A549 (cell line): ENCODE measurements around the gene NFATC3. TPM values are rescaled to one million over a fixed set of nuclear protein-coding genes. Genes with fewer than 3 reads are reported as not detected.

Experiments
- ATAC-seq, 2 experiments: fragments of 200-7000 bp in 1 of 2; fragments of >200 bp in 1 of 2; cut with Nextera tagmentation in 1 of 2; cut with Tn5 transposase in 1 of 2; 3 replicates each; pipeline versions ENCODE4 v1.8.0 to v1.9.1; 2018 to 2020; ENCODE audit warnings: mild to moderate bottlenecking in 1 of 2, moderate library complexity in 1 of 2
- CTCF ChIA-PET: fragments of 300-600 bp; sonication (Branson Sonifier 250); formaldehyde crosslinking; extraction: SDS; loops from one replicate; lab custom pipeline; 2021; ENCODE audit warnings: antibody characterized with exemption, inconsistent platforms; lab: Yijun Ruan, JAX
- POLR2A ChIA-PET: fragments of 350-600 bp; formaldehyde crosslinking; extraction: SDS; loops from one replicate; lab custom pipeline; 2021; ENCODE audit warnings: antibody characterized with exemption, inconsistent platforms; lab: Yijun Ruan, JAX
- DNase-seq, 2 experiments: peaks; one replicate each; pipeline versions ENCODE4 v3.0.0 to v3.0.0-alpha.2; 2011 to 2016; ENCODE audit warnings: low read depth in 1 of 2, low spot score in 1 of 2
- FAIRE-seq: peaks from 2 replicates; lab custom pipeline; 2011; peaks lifted over from hg19 to GRCh38; lab: Jason Lieb, UNC
- H3K27ac ChIP-seq, 2 experiments: fragments of >200 bp; sonication (Bioruptor Twin); formaldehyde crosslinking; 3 replicates each; pipeline ENCODE4 v1.5.1; 2016 to 2017
- H3K4me1 ChIP-seq: fragments of >200 bp; sonication (Bioruptor Twin); formaldehyde crosslinking; 3 replicates; pipeline ENCODE4 v1.6.1; 2016
- H3K4me2 ChIP-seq: fragments of >200 bp; sonication (Bioruptor Twin); formaldehyde crosslinking; 3 replicates; pipeline ENCODE4 v1.6.1; 2016
- H3K4me3 ChIP-seq: fragments of >200 bp; sonication (Bioruptor Twin); formaldehyde crosslinking; 3 replicates; pipeline ENCODE4 v1.5.1; 2016
- H3K9me3 ChIP-seq: fragments of >200 bp; sonication (Bioruptor Twin); formaldehyde crosslinking; 3 replicates; pipeline ENCODE4 v1.6.1; 2016
- CBX8 ChIP-seq: fragments of 200-600 bp; sonication (generic); IDR thresholded peaks from 2 replicates; pipeline ENCODE4 v1.6.1; 2016
- ESRRA ChIP-seq: fragments of 150-350 bp; IDR thresholded peaks from 2 replicates; pipeline ENCODE4 v1.6.1; 2014; ENCODE audit warnings: mild to moderate bottlenecking, low read length, borderline replicate concordance
- FOSB ChIP-seq: fragments of 250-450 bp; sonication (Bioruptor Pico); IDR thresholded peaks from 2 replicates; pipeline ENCODE4 v1.5.0; 2020; ENCODE audit warnings: mild to moderate bottlenecking, moderate library complexity
- FOSL2 ChIP-seq, 2 experiments: fragments of 450-650 bp in 1 of 2; fragments of >200 bp in 1 of 2; sonication (Bioruptor Twin) in 1 of 2; formaldehyde crosslinking; IDR thresholded peaks; 2 replicates each; pipeline versions ENCODE4 v1.5.0 to v1.6.1; 2016 to 2020; ENCODE audit warnings: mild to moderate bottlenecking in 1 of 2, moderate library complexity in 1 of 2
- HOXB5 ChIP-seq: fragments of 250-450 bp; sonication (Bioruptor Pico); IDR thresholded peaks from 2 replicates; pipeline ENCODE4 v1.5.0; 2020; ENCODE audit warnings: mild to moderate bottlenecking, moderate library complexity
- JUNB ChIP-seq: fragments of >200 bp; sonication (Bioruptor Twin); formaldehyde crosslinking; IDR thresholded peaks from 2 replicates; pipeline ENCODE4 v1.6.1; 2016
- MAFK ChIP-seq: fragments of 450-650 bp; IDR thresholded peaks from 2 replicates; pipeline ENCODE4 v1.6.1; 2014; ENCODE audit not compliant: partially characterized antibody
- MAX ChIP-seq: IDR thresholded peaks from 2 replicates; pipeline ENCODE4 v1.6.1; 2012
- MAZ ChIP-seq: fragments of 150-350 bp; IDR thresholded peaks from 2 replicates; pipeline ENCODE4 v1.6.1; 2014; ENCODE audit warnings: antibody characterized with exemption, low read depth, low read length, borderline replicate concordance
- NPAS2 ChIP-seq: fragments of 250-450 bp; sonication (Bioruptor Pico); IDR thresholded peaks from 2 replicates; pipeline ENCODE4 v1.8.0; 2022; ENCODE audit warnings: mild to moderate bottlenecking, moderate library complexity, borderline replicate concordance
- NR3C1 ChIP-seq: fragments of >200 bp; sonication (Bioruptor Twin); formaldehyde crosslinking; IDR thresholded peaks from 3 replicates; pipeline ENCODE4 v1.6.1; 2017
- PHF8 ChIP-seq: fragments of 200-600 bp; sonication (generic); IDR thresholded peaks from 2 replicates; pipeline ENCODE4 v1.6.1; 2016; ENCODE audit warnings: low read depth, mild to moderate bottlenecking, antibody characterized with exemption, moderate library complexity, borderline replicate concordance
- RNF2 ChIP-seq: fragments of 200-600 bp; sonication (generic); IDR thresholded peaks from 2 replicates; pipeline ENCODE4 v1.6.1; 2016; ENCODE audit warnings: low read depth, mild to moderate bottlenecking, antibody characterized with exemption, moderate library complexity, borderline replicate concordance
- SREBF2 ChIP-seq: fragments of 450-650 bp; IDR thresholded peaks from 2 replicates; pipeline ENCODE4 v1.6.1; 2014; ENCODE audit warnings: mild to moderate bottlenecking, moderate library complexity
- TFCP2L1 ChIP-seq: fragments of 250-450 bp; sonication (Bioruptor Pico); IDR thresholded peaks from 2 replicates; pipeline ENCODE4 v1.5.0; 2021; ENCODE audit warnings: mild to moderate bottlenecking
- WGBS: methylation state at CpG from one replicate; pipeline ENCODE4 v1.1.6; 2017; ENCODE audit errors: missing lambda C conversion rate; 5-methylcytosine and 5-hydroxymethylcytosine counted together
- polyA plus RNA-seq, 4 experiments: library from polyadenylated mRNA; depleted of rRNA in 3 of 4; stranded (reverse); fragments of >200 nt; fragmentation: RNase III in 1 of 4; extraction: RNeasy Plus Mini Kit Qiagen cat#74134 plus additional on column Dnase treatment in 1 of 4; gene quantifications; 2 replicates in 3 of 4; 3 replicates in 1 of 4; pipeline ENCODE4 v1.2.3, GENCODE V29; 2011 to 2017

The NFATC3 gene
- polyA plus RNA-seq, 2 of the 4 experiments (the other 2 are of a cell fraction): 13.3 to 23.9 TPM

- TF ChIP-seq MAZ: no peak
- TF ChIP-seq ESRRA: no peak
- no peak for TF ChIP-seq HOXB5 (CRISPR knock-in tag)
- TF ChIP-seq RNF2: no peak
- no peak for TF ChIP-seq MAX
- TF ChIP-seq NPAS2 (CRISPR knock-in tag): no peak
- no peak for TF ChIP-seq SREBF2
- TF ChIP-seq, all 56 proteins: peak for 0
These were observed 7.1 kb upstream of the NFATC3 start (continued) for GRCh38 chr16:68077866-68078700.

DNA sequence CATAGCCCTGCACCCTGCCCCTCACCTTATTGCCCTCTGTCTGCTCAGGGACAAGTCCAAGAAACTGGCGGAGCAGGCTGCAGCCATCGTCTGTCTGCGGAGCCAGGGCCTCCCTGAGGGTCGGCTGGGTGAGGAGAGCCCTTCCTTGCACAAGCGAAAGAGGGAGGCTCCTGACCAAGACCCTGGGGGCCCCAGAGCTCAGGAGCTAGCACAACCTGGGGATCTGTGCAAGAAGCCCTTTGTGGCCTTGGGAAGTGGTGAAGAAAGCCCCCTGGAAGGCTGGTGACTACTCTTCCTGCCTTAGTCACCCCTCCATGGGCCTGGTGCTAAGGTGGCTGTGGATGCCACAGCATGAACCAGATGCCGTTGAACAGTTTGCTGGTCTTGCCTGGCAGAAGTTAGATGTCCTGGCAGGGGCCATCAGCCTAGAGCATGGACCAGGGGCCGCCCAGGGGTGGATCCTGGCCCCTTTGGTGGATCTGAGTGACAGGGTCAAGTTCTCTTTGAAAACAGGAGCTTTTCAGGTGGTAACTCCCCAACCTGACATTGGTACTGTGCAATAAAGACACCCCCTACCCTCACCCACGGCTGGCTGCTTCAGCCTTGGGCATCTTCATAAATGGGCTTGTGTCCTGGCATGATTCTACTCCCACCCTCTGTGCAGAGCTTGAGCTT, 6.3 kb upstream of the NFATC3 start:
- ChIA-PET POLR2A (no interaction called here), CTCF (interaction anchor here (1.9 kb wide), 1 partner anchor 9 kb away, joined by 4 read pairs; no protein-coding TSS in a partner anchor)
- TF ChIP-seq FOSL2 (IDR thresholded peaks at IDR 0.05): no peak
- no peak for TF ChIP-seq FOSL2 (CRISPR knock-in tag; IDR thresholded peaks at IDR 0.05)
- no peak for TF ChIP-seq JUNB
- TF ChIP-seq, all 56 proteins: peak for 0
- Histone ChIP-seq H3K27ac (no peak overlapping the region), H3K4me1 (peaks cover 5% of the 10 kb centered on the region; the same call in 2 of the 3 replicates), H3K9me3 (no peaks in the 10 kb centered on the region), H3K4me2 (no peak overlapping the region), H3K4me3 (no peak overlapping the region)
- WGBS: 81% methylated on average over 7 of the region's 8 CpGs
- ATAC-seq (no peak), FAIRE-seq (no peak), DNase-seq (no peak)

DNA sequence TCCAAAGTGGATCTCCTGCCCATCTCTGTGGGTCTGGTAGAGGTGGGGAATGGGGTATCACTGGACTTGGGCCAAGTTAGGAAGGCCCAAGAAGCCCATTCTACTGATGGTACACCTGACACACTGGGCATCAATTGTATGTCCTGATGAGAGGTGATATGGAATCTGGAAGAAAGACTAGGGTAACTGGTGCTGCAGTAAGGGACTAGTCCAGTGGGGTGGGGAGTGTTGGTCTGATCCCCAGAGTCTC, 5.9 kb upstream of the NFATC3 start:
- H3K4me1 ChIP-seq: peaks cover 10% of the 10 kb centered on the region
- ChIA-PET POLR2A (no interaction called here), CTCF (interaction anchor here (1.2 to 1.9 kb wide), 2 partner anchors 7 to 10 kb away, joined by 3 to 4 read pairs; no protein-coding TSS in a partner anchor)
- H3K4me2 ChIP-seq: no peak overlapping the region
- TF ChIP-seq FOSB (no peak), TFCP2L1 (CRISPR knock-in tag) (no peak), NR3C1 (no peak)
- no peak for DNase-seq
- H3K27ac ChIP-seq: no peak overlapping the region
- no peak for ATAC-seq
- H3K4me3 ChIP-seq: no peak overlapping the region
- no peak for FAIRE-seq
- H3K9me3 ChIP-seq: no peaks in the 10 kb centered on the region

DNA sequence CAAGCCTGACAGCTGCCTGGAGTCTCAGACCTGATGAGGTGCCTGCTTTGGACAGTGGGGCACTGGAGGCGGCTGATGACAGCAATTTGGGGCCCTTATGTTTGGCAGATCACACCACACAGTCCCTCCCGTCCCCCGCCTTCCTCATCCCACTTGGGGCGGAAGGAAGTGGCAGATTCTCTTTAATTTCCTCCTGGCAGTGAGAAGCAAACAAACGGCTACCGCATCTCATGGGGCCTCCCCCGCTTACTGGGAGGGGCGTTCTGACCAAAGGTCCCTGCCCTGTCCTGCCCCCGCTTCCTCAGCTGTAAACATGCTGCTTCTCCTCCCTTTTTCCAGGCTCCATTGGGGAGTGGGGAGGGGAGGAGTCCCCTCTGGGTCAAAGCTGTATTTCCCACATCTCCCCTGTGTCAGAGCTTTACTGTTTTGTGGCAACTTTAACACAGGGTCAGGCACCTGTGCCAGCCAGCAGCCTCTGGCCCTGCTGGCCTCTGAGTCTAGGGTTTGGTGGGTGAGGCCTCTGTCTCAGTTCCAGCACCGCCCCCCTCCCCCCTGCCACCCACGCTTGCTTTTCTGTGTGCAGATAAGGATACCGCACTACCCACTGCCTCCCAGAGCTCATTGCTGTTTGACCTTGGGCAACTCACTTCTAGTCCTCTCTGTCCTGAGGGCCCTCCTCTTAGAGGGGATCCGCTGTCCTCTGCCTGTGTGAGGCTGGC, 5.4 kb upstream of the NFATC3 start:
- H3K27ac ChIP-seq: no peak overlapping the region
- WGBS: 74% methylated on average over 13 of the region's 13 CpGs
- H3K9me3 ChIP-seq: no peaks in the 10 kb centered on the region
- ChIA-PET CTCF (interaction anchor here (1.2 to 1.9 kb wide), 2 partner anchors 8 to 10 kb away, joined by 3 to 4 read pairs; no protein-coding TSS in a partner anchor), POLR2A (no interaction called here)
- H3K4me1 ChIP-seq: peaks cover 11% of the 10 kb centered on the region
- FAIRE-seq (no peak), DNase-seq (no peak), ATAC-seq (no peak)
- no peak overlapping the region for H3K4me2 ChIP-seq
- H3K4me3 ChIP-seq: no peak overlapping the region
- no peak for TF ChIP-seq CBX8
- TF ChIP-seq HOXB5 (CRISPR knock-in tag): no peak
- TF ChIP-seq NPAS2 (CRISPR knock-in tag): no peak
- TF ChIP-seq RNF2: no peak
- TF ChIP-seq PHF8: no peak
- TF ChIP-seq ESRRA: no peak
- no peak for TF ChIP-seq MAFK
- TF ChIP-seq, all 56 proteins: peak for 0
